ENCODE results near the gene KAT8. TPM values are rescaled to one million over a fixed set of nuclear protein-coding genes. Genes with fewer than 3 reads are reported as not detected.
"Not testable (repeated sequence)": the region's sequence is repeated elsewhere in the genome, so short reads cannot be mapped to it uniquely, and the experiment has no call there.

Gene KAT8
- total RNA-seq, 1 donor: 24.6 TPM

- no peak overlapping the region for H3K4me3 ChIP-seq (ENCODE audit: low read depth, low read length)
- no peak for TF ChIP-seq CTCF (IDR thresholded peaks at IDR 0.05; ENCODE audit: insufficient read depth, low read depth, low read length)
- no peak for DNase-seq (ENCODE audit: low read depth)
Measured at GRCh38 chr16:31136287-31136662, 18.8 kb downstream of the KAT8 start.

GRCh38 chr16:31136822-31137499 is 19.5 kb downstream of the KAT8 start:
- not testable (repeated sequence) for DNase-seq (ENCODE audit: low read depth); H3K4me3 ChIP-seq (ENCODE audit: low read depth, low read length)

DNA sequence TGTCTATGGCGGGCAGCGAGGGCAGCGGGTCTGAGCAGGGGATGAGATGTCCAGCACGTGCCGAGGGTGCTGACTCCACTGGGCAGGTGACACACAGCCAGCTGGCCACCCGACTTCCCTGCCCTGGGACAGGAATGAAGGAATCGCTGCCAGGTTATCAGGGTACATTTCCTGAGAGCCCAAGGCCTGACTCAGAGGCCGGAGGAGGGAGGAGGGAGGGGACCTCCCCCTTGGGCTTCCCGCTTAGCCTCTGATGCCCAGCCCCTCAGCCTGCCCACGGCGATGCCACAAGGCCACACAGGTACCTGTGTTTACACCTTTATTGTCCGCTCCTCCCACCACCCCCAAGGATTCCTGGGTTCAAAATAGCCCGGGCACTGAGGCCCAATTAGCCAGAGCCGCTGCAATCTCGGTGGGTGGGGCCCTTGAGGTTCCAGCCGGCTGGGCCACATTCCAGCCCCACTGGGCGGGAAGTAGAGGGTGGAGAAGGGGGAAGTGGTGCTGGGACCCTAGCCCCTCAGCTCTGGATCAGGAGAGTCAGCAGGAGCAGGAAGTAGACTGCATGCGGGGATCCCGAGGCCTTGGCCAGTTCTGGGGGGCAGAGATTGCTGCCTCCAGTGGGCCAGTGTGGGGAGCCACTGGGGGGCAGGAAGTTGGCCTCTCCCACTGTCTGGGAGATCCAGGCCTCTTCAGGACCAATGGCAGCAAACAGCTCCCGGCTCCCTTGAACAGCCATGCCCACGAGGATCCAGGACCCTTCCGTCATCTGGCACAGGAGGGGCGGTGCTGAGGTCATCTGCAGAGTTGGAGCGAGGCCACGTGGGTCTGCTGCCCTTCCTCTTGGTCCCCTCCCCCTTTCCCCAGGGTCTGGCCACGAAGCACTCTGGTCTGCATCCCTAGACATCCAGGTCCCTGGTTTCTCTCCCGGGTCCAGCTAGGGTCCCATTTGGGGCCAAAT is 21.4 kb downstream of the KAT8 start:
- peak overlapping the region; percentile 14 for H3K4me3 ChIP-seq (ENCODE audit: low read depth, low read length)
- TF ChIP-seq CTCF (IDR thresholded peaks at IDR 0.05; ENCODE audit: insufficient read depth, low read depth, low read length): no peak
- peak; percentile 40 for DNase-seq (ENCODE audit: low read depth)

- DNase-seq (ENCODE audit: low read depth); H3K4me3 ChIP-seq (ENCODE audit: low read depth, low read length): not testable (repeated sequence)
Measured at GRCh38 chr16:31141071-31141469, 23.6 kb downstream of the KAT8 start.

GRCh38 chr16:31141489-31142108 is 24.1 kb downstream of the KAT8 start:
- H3K4me3 ChIP-seq (ENCODE audit: low read depth, low read length): peak overlapping the region; percentile 36
- no peak for TF ChIP-seq CTCF (IDR thresholded peaks at IDR 0.05; ENCODE audit: insufficient read depth, low read depth, low read length)
- no peak for DNase-seq (ENCODE audit: low read depth)

DNA sequence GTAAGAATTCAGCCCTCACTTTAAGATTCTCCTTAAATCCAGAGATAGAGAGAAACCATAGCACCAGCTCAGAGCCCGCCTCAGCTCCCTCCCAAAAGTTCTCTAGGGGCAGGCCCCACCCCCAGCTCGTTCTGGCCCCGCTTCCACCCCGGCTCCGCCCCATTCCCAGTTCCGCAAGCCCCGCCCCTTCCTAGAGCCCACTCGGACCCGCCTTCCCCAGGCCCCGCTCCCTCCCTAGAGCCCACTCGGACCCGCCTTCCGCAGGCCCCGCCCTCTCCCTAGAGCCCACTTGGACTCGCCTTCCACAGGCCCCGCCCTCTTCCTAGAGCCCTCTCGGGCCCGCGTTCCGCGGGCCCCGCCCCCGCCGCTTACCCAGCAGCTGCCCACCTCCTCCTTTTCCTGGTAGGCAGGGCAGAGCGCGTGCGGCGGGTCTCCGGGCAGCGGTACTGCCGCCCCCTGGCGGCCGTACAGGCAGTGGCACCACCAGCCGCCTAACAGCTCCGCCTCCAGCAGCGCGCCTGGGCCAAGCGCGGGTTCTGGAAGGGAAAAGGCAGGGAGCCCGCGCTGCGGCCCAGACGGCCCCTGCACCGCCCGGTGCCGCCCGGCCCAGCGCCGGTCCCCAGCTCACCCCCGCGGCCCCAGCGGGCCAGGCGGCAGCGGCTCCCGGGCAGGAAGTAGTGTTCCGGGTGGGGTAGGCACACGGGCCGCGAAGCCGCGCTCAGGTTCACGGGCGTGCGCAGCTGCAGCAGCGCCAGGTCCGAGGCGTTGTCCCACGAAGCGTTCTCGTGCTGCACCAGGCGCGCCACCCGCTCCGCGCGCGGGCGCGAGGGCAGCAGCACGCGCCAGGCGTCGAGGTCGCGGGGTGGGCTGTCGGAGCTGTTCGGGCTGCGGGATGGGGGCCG is 24.9 kb downstream of the KAT8 start:
- peak; percentile 90 for TF ChIP-seq CTCF (IDR thresholded peaks at IDR 0.05; ENCODE audit: insufficient read depth, low read depth, low read length)
- peak overlapping the region; percentile 44 for H3K4me3 ChIP-seq (ENCODE audit: low read depth, low read length)
- peak; percentile 100 for DNase-seq (ENCODE audit: low read depth)

GRCh38 chr16:31143011-31143693 is 25.7 kb downstream of the KAT8 start:
- no peak for TF ChIP-seq CTCF (IDR thresholded peaks at IDR 0.05; ENCODE audit: insufficient read depth, low read depth, low read length)
- no peak for DNase-seq (ENCODE audit: low read depth)
- no peak overlapping the region for H3K4me3 ChIP-seq (ENCODE audit: low read depth, low read length)

All from fibroblast of villous mesenchyme (primary cell).